CD4-positive, alpha-beta T cell treated with Interleukin-15 for 4 hours (primary cell): Measurements from ENCODE around the gene CERS5.
"Not testable (repeated sequence)": the region's sequence is repeated elsewhere in the genome, so short reads cannot be mapped to it uniquely, and the experiment has no call there.

Source experiments
- DNase-seq: peaks from one replicate; pipeline ENCODE4 v3.0.0-alpha.2; 2020; ENCODE audit warnings: low spot score

The CERS5 gene

GRCh38 chr12:50186681-50187080 is 19.5 kb upstream of the CERS5 start:
- no peak for DNase-seq

- no peak for DNase-seq
Observed at GRCh38 chr12:50185970-50186663, 18.9 kb upstream of the CERS5 start.

- DNase-seq: no peak
Observed at GRCh38 chr12:50185301-50185895, 18.2 kb upstream of the CERS5 start.

DNA sequence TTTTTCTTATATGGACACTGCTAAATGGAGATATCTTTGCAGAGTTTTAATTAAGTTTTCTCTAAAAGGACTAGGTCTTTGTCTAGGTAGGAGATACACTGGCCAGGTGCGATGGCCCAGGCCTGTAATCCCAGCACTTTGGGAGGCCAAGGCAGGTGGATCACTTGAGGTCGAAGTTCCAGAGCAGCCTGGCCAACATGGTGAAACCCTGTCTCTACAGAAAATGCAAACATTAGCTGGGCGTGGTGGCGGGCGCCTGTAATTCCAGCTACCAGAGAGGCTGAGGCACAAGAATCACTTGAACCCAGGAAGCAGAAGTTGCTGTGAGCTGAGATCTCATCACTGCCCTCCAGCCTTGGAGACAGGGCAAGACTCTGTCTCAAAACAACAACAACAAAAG is 17.1 kb upstream of the CERS5 start:
- no peak for DNase-seq

DNA sequence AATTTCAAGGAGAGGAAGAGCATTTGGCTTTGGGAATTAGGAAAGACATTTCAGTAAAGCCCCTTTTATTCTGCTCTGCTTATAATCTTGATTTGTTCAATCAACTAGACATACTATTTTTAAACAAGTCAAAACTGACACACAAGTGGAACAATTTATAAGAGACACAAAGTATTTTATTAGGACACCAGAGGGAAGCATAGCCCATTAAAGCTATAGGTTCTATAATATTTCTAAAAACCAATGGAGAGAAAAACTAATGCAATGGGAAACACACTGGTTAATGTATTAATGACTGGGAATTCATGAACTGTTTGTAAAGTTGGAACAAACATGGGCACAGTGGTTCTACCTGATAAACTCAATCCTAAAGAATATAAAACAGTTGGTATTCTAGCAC is 15.3 kb upstream of the CERS5 start:
- no peak for DNase-seq

DNA sequence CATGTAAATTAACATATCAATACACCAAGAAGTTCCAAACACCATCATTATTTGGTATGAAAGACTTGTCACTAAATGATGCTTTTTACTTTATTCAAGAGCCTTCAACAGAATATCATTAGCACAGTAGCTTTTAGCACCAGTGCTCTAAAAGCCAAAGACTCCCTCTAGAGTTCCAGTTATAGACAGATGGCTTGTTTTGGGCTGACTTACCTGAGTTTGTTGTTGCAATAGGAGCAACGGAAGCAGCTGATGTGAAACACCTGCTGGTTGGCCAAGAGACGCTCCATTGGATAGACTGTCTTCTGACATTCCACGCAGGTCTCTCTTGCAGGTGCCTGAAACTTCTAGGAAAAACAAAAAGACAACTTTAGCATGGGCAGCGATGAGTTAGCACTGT is 14.5 kb upstream of the CERS5 start:
- DNase-seq: no peak

DNA sequence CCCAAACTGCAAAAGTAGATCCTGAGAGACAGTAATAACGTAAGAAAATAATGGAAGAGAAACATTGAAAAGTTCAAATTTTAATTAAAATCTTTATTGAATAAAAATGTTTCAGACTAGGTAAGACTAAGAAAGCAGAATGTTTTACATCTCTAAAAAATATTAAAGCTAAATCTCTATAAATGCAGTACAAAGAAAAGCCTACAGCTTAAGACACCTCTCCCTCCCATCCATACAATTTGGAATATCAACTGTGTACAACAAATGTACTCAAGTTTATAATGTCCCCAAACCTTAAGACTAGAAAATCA is 8.5 kb upstream of the CERS5 start:
- no peak for DNase-seq

GRCh38 chr12:50174971-50175715 is 8.0 kb upstream of the CERS5 start:
- peak; percentile 53 for DNase-seq

- DNase-seq: no peak
Observed at GRCh38 chr12:50166799-50167048, 445 bp downstream of the CERS5 start.

DNA sequence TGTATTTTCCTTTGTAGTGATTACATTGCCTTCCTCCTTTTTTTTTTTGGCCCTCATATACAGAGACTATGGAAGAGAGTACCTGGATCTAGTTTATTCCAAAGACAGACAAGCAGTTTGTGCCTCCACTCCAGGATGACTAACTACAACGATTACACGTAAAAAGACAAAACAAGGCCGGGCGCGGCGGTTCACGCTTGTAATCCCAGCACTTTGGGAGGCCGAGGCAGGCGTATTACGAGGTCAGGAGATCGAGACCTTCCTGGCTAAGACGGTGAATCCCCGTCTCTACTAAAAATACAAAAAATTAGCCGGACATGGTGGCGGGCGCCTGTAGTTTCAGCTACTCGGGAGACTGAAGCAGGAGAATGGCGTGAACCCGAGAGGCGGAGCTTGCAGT is 2.2 kb downstream of the CERS5 start:
- DNase-seq: no peak

DNA sequence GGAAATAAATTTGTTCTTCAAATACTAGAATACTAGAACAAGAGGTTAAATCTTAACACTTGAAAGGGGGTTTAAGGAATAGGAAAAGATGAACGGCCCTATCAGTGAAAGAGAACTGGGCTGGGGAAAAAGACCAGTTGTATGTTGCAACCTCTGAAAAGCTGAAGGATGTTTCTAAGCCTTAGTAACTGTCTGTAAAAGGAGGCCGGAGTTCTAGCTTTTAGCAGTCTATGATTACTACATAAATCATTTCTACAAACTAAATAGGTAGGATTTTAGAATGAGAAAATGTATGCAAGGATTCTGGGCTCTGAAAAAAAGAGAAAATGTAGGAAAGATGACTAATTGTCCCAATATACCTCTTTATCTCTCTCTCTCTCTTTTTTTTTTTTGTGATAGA is 4.9 kb downstream of the CERS5 start:
- no peak for DNase-seq

DNA sequence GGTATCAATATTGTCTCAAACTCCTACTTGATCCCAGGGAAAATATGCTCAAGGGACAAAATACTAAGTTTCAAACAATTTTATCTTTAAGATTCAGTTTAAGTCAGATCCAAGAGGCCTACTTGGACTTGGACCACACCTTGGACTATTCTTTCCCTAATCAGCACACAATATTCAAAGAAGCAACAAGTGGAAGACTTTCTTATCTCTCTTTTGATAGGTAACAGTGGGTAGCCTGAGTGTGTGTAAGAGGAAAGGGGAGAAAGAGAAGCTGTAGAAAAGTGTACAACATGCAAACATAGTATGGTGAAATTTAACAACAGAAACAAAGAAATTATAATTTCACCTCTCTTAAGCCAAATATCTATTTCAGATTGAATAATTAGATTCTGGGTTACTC is 6.5 kb downstream of the CERS5 start:
- DNase-seq: no peak

- DNase-seq: no peak
Observed at GRCh38 chr12:50157259-50157658, 9.9 kb downstream of the CERS5 start.

- no peak for DNase-seq
Observed at GRCh38 chr12:50156641-50157040, 10.5 kb downstream of the CERS5 start.

- not testable (repeated sequence) for DNase-seq
Observed at GRCh38 chr12:50154947-50155346, 12.2 kb downstream of the CERS5 start.

DNA sequence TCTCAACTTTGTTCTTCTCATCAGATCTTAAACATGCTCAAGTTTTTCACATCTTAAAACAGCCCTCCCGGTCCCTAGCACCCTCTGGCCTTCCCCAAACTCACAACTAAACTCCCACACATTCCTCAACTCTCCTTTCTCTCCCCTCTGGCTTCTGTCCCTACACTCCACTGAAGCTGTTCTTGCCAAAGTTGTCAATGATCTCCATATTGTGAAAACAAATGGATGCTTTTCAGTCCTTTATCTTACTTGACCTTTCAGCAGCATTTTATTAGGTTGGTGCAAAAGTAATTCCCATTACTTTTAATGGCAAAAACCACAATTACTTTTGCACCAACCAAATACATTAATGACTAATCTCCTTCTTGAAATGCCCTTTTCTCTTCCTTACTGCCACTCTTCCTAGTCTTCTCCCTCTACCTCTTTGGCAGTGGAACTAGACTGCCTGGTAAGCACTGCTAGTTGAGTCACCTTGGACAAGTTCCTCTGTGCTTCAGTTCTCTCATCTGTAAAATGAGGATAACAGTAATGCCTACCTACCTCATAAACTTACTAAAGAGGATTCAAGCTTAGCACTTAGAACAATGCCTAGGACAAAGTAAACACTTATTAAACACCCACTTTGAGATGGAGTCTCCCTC is 16.0 kb downstream of the CERS5 start:
- no peak for DNase-seq

DNA sequence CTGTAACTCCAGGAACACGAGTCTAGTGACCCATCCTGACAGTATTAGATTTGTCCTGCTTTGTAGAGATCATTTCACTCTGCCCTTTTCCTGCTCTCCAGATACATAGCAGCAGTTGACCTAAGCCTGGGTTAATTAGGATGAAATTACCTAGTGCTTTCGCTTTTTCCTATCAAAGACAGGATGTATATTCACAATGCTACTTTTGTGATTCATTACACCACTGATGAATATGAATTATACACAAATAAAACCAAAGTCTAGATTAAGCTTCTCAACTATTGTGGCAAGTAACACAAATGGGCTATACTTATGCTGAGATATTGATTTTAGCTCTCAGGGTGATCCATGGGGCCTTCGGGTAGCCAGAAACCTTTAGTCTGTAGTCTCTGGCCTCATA is 17.9 kb downstream of the CERS5 start:
- DNase-seq: no peak

DNA sequence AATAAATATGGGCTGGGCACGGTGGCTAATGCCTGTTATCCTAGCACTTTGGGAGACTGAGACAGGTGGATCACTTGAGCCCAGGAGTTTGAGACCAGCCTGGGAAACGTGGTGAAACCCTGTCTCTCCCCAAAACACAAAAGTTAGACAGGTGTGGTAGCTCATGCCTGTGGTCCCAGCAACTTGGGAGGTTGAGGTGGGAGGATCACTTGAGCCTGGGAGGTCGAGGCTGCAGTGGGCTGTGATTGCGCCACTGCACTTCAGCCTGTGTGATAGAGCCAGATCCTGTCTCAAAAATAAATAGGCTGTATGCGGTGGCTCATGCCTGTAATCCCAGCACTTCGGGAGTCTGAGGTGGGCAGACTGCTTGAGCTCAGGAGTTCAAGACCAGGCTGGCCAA is 19.2 kb downstream of the CERS5 start:
- DNase-seq: not testable (repeated sequence)

GRCh38 chr12:50147281-50147680 is 19.9 kb downstream of the CERS5 start:
- DNase-seq: no peak

GRCh38 chr12:50145439-50145838 is 21.7 kb downstream of the CERS5 start:
- DNase-seq: no peak

- DNase-seq: no peak
Observed at GRCh38 chr12:50142993-50143392, 24.2 kb downstream of the CERS5 start.

GRCh38 chr12:50132505-50133135 is 34.5 kb downstream of the CERS5 start:
- peak; percentile 49 for DNase-seq

GRCh38 chr12:50129290-50129689 is 37.9 kb downstream of the CERS5 start:
- no peak for DNase-seq
